ENCODE data around the gene ATXN7L1.

- TF ChIP-seq ZNF431 (CRISPR knock-in tag; IDR thresholded peaks at IDR 0.05; ENCODE audit: borderline replicate concordance, low read depth) = no peak
- TF ChIP-seq RAD21 (CRISPR knock-in tag; IDR thresholded peaks at IDR 0.05) = no peak
- no peak for TF ChIP-seq NFE2L2 (IDR thresholded peaks at IDR 0.05; ENCODE audit: low read length)
- TF ChIP-seq SMC3 (IDR thresholded peaks at IDR 0.05; ENCODE audit: low read length) = no peak
- TF ChIP-seq MAFG (CRISPR knock-in tag; IDR thresholded peaks at IDR 0.05) = no peak
- no peak for TF ChIP-seq ZNF510 (CRISPR knock-in tag; IDR thresholded peaks at IDR 0.05; ENCODE audit: low read depth)
- no peak for TF ChIP-seq MAZ (IDR thresholded peaks at IDR 0.05; ENCODE audit: borderline replicate concordance, low read depth, low read length)
- TF ChIP-seq MAZ (CRISPR knock-in tag; IDR thresholded peaks at IDR 0.05; ENCODE audit: low read depth) = no peak
- no peak for TF ChIP-seq MXI1 (IDR thresholded peaks at IDR 0.05; ENCODE audit: borderline replicate concordance, low read depth, low read length)
- no peak for TF ChIP-seq HNF4A (CRISPR knock-in tag; IDR thresholded peaks at IDR 0.05)
- TF ChIP-seq ZBTB21 (CRISPR knock-in tag; IDR thresholded peaks at IDR 0.05) = no peak
- no peak for TF ChIP-seq ZNF274 (CRISPR knock-in tag; IDR thresholded peaks at IDR 0.05)
- no peak for TF ChIP-seq POLR2A (IDR thresholded peaks at IDR 0.05; ENCODE audit: insufficient read depth in 1 of 2, low read depth in 2 of 2, low read length in 2 of 2)
- TF ChIP-seq ZBTB40 (IDR thresholded peaks at IDR 0.05) = no peak
- no peak for TF ChIP-seq ZBTB40 (CRISPR knock-in tag; IDR thresholded peaks at IDR 0.05)
- no peak for TF ChIP-seq KLF9 (CRISPR knock-in tag; IDR thresholded peaks at IDR 0.05; ENCODE audit: low read depth)
Observed at GRCh38 chr7:105768117-105768516, 108.3 kb downstream of the ATXN7L1 start.
